Colonic mucosa (tissue), 4 donors: ENCODE measurements around the gene PCYT1B. TPM values are rescaled to one million over a fixed set of nuclear protein-coding genes. Genes with fewer than 3 reads are reported as not detected.

Experiments used
- DNase-seq: peaks from one replicate; pipeline ENCODE4 v3.0.0-alpha.2; 2020
- H3K27ac ChIP-seq: fragments of 200-600 bp; one replicate; pipeline ENCODE4 v1.8.0; 2021
- H3K27me3 ChIP-seq: fragments of 200-600 bp; one replicate; pipeline ENCODE4 v1.8.0; 2021
- H3K36me3 ChIP-seq: fragments of 200-600 bp; one replicate; pipeline ENCODE4 v1.8.0; 2021
- H3K4me1 ChIP-seq: fragments of 200-600 bp; one replicate; pipeline ENCODE4 v1.8.0; 2021; ENCODE audit warnings: mild to moderate bottlenecking
- H3K4me3 ChIP-seq: fragments of 200-600 bp; one replicate; pipeline ENCODE4 v1.8.0; 2021
- H3K9ac ChIP-seq, 2 donors: one replicate each; pipeline ENCODE4 v1.7.0; 2013; ENCODE audit warnings: control low read depth in 2 of 2, low read depth in 2 of 2, low read length in 2 of 2
- H3K9me3 ChIP-seq: fragments of 200-600 bp; one replicate; pipeline ENCODE4 v1.8.0; 2021
- intact Hi-C: fragments of 100-400 bp; cut with DNase I; formaldehyde crosslinking; loops from one replicate; pipeline ENCODE4 v1.14.1; 2022
- total RNA-seq, 2 donors: library from RNA; stranded (reverse); fragmentation: NEBNext Ultra II Directional in 1 of 2; extraction: Animal tissue kit (Norgen Biotek cat#: 25700) in 1 of 2; gene quantifications; one replicate each; pipeline ENCODE4 v1.2.1, GENCODE V29; 2021
- TF ChIP-seq, protein P1 (sequence below): fragments of 200-600 bp; IDR thresholded peaks from one replicate; pipeline ENCODE4 v1.8.0; 2022; ENCODE audit warnings: antibody characterized with exemption, mild to moderate bottlenecking
- donor health status: healthy.
- donor health status: DM: no; HTN: no; CAD: no.
- donor health status: DM: no; HTN: no; CAD: no.

The PCYT1B gene
- total RNA-seq, 2 donors from 2014 or later, result 0.24 to 0.30 TPM

DNA sequence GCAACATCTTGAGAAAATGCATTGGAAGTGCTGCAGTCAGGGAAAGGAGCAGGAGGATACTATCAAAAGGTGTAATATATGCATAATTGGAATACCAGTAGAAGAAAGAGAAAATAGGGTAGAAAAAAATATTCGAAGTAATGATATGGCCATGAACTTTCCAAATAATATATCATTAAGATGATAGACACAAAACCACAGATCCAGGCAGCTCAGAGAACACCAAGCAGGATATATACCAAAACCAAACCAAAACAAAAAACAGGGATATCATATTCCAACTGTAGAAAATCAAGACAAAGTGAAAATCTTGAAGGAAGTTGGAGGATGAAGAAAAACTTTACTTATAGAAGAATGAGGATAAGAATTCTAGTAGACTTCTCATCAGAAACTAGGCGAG, 36.9 kb upstream of the PCYT1B start:
- TF ChIP-seq, protein P1, sequence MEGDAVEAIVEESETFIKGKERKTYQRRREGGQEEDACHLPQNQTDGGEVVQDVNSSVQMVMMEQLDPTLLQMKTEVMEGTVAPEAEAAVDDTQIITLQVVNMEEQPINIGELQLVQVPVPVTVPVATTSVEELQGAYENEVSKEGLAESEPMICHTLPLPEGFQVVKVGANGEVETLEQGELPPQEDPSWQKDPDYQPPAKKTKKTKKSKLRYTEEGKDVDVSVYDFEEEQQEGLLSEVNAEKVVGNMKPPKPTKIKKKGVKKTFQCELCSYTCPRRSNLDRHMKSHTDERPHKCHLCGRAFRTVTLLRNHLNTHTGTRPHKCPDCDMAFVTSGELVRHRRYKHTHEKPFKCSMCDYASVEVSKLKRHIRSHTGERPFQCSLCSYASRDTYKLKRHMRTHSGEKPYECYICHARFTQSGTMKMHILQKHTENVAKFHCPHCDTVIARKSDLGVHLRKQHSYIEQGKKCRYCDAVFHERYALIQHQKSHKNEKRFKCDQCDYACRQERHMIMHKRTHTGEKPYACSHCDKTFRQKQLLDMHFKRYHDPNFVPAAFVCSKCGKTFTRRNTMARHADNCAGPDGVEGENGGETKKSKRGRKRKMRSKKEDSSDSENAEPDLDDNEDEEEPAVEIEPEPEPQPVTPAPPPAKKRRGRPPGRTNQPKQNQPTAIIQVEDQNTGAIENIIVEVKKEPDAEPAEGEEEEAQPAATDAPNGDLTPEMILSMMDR, result no peak
- intact Hi-C loops, result no loop called here

GRCh38 chrX:24682739-24683432, 35.7 kb upstream of the PCYT1B start:
- Histone ChIP-seq H3K27me3 (no peaks in the 10 kb centered on the region), H3K4me1 (no peaks in the 10 kb centered on the region), H3K27ac (no peak overlapping the region), H3K36me3 (no peaks in the 10 kb centered on the region), H3K4me3 (no peak overlapping the region), H3K9me3 (no peaks in the 10 kb centered on the region), H3K9ac (no peak overlapping the region)
- TF ChIP-seq, protein P1, result no peak
- DNase-seq, result no peak
- intact Hi-C loops, result no loop called here

More for the DNA sequence above, 36.9 kb upstream of the PCYT1B start:
- Histone ChIP-seq H3K36me3 (no peaks in the 10 kb centered on the region), H3K9me3 (no peaks in the 10 kb centered on the region), H3K4me3 (no peak overlapping the region), H3K27ac (no peak overlapping the region), H3K9ac (no peak overlapping the region), H3K4me1 (no peaks in the 10 kb centered on the region), H3K27me3 (no peaks in the 10 kb centered on the region)
- DNase-seq, result no peak

DNA sequence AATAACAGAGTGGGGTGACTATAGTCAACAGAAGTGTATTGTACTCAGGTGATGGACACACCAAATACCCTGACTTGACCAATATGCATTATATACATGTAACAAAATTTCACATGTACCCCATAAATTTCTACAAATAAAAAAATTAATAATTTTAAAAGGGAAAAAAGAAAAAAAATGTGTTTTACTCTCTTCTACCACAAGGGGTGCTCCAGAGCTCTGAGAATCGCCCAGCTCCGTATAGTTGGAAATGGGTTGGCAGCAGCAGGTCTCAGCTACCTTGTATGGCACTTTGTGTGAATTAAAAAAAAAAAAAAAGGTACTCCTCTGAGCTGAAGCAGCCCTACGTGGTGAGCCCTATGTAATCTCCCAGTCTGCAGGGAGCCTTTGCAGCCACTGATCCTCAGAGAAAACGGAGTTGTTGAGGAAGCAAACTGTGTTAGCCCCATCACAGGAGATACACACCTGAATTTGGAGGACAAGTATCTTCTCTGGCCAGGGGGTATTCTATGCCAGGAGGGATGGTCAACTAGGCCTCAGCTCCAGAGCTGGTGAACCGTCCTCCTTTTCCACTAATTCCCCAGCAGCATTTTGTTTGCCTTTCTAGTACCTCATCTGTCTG, 29.4 kb upstream of the PCYT1B start:
- no peaks in the 10 kb centered on the region for H3K4me1 ChIP-seq
- intact Hi-C loops, result no loop called here

DNA sequence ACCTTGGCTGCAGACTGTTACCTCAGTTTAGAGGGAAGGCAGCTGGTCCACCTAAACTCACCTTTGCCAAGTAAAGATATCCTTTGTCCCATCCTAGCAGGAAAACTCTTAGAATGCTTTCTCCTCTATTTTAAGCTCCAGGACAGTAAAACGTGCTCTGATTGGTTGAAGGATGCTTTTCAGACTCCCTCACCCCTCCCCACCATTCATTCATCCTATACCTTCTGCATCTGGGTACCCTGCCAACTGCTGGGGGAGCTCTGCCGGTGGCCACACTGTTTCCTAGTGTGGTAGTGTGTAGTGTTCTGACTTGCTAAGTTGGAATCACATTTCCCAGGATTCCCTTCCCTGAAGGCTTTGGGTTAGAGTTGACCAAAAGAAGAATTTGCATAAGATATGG, 26.3 kb upstream of the PCYT1B start:
- Histone ChIP-seq H3K36me3 (no peaks in the 10 kb centered on the region), H3K4me1 (no peaks in the 10 kb centered on the region), H3K27ac (no peak overlapping the region), H3K9ac (no peak overlapping the region), H3K4me3 (no peak overlapping the region), H3K9me3 (no peaks in the 10 kb centered on the region), H3K27me3 (peaks cover 3% of the 10 kb centered on the region)
- no peak for DNase-seq
- TF ChIP-seq, protein P1, result no peak
- intact Hi-C loops, result no loop called here

More for the DNA sequence above, 29.4 kb upstream of the PCYT1B start:
- Histone ChIP-seq H3K27ac (no peak overlapping the region), H3K9me3 (no peaks in the 10 kb centered on the region), H3K27me3 (peaks cover 3% of the 10 kb centered on the region), H3K36me3 (no peaks in the 10 kb centered on the region), H3K4me3 (no peak overlapping the region), H3K9ac (no peak overlapping the region)
- TF ChIP-seq, protein P1, result peak; percentile 53
- no peak for DNase-seq

DNA sequence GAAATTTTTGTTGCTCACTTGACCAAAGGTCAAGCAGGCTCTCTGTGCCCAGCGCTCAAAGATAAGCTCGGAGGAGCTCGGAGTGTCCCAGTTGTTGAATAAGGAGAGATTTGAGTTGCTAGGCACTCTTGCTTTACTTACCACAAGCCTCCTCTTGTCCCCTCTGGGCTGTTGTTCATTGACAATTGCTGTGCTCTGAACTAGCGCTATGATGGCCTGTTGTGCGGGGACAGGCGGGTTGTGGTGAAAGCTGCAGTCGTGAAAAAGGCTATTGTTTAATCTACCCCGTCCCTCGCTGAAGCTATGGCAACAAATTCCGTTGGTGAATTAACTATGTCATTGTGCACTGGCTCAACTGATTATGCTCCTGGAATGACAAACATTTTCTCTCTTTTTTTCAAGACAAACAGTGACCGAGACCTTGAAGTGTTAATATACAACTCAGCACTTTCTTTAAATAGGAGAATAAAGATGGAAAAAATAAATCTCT, 25.6 kb upstream of the PCYT1B start:
- TF ChIP-seq, protein P1, result no peak
- DNase-seq, result no peak
- intact Hi-C loops, result no loop called here

More for the DNA sequence above, 25.6 kb upstream of the PCYT1B start:
- H3K27me3 ChIP-seq, result peaks cover 3% of the 10 kb centered on the region
- no peaks in the 10 kb centered on the region for H3K9me3 ChIP-seq
- no peaks in the 10 kb centered on the region for H3K36me3 ChIP-seq
- H3K27ac ChIP-seq, result no peak overlapping the region
- H3K4me1 ChIP-seq, result no peaks in the 10 kb centered on the region
- H3K4me3 ChIP-seq, result no peak overlapping the region
- H3K9ac ChIP-seq, result no peak overlapping the region
